CD4-positive, alpha-beta memory T cell (primary cell): ENCODE measurements around the gene CDK10. TPM values are rescaled to one million over a fixed set of nuclear protein-coding genes. Genes with fewer than 3 reads are reported as not detected.

Source experiments
- polyA plus RNA-seq, 2 donors: library from polyadenylated mRNA; unstranded; fragments of 300-500 nt; fragmentation: Illumina TruSeq; gene quantifications; one replicate each; pipeline ENCODE4 v1.2.3, GENCODE V29; 2021
- total RNA-seq, 2 experiments: library from RNA; stranded (reverse); gene quantifications; one replicate each; pipeline ENCODE4 v1.2.3, GENCODE V29; 2021

CDK10 gene
- total and polyA plus RNA-seq, 4 experiments from 2014 or later: 24.8 to 140 (median 83.9) TPM

Other genes with a start within 250 kb of the CDK10 start
- gene ANKRD11, start 196.1 kb upstream of the CDK10 start, total RNA-seq: 100 to 1,000 TPM; 229 to 246 TPM
- 10 to 100 TPM in 1 of 2 donors, 1 to 10 TPM in 1; 3.9 to 49.7 TPM for gene ANKRD11, start 196.1 kb upstream of the CDK10 start, polyA plus RNA-seq
- 100 to 1,000 TPM; 157 to 160 TPM for gene SPG7, start 178.3 kb upstream of the CDK10 start, total RNA-seq
- 10 to 100 TPM; 46.4 to 48.5 TPM for gene SPG7, start 178.3 kb upstream of the CDK10 start, polyA plus RNA-seq
- gene RPL13, start 126.0 kb upstream of the CDK10 start, total RNA-seq: 1,000 to 10,000 TPM; 4,825 to 5,043 TPM
- gene RPL13, start 126.0 kb upstream of the CDK10 start, polyA plus RNA-seq: 1,000 to 10,000 TPM; 4,119 to 5,642 TPM
- 1 to 10 TPM; 4.0 to 7.3 TPM for gene CPNE7, start 110.9 kb upstream of the CDK10 start, total RNA-seq
- 1 to 10 TPM; 2.3 to 5.7 TPM for gene CPNE7, start 110.9 kb upstream of the CDK10 start, polyA plus RNA-seq
- gene DPEP1, start 73.0 kb upstream of the CDK10 start, total RNA-seq: not detected
- not detected for gene DPEP1, start 73.0 kb upstream of the CDK10 start, polyA plus RNA-seq
- gene CHMP1A, start 29.0 kb upstream of the CDK10 start, total RNA-seq: 10 to 100 TPM; 77.3 to 88.9 TPM
- gene CHMP1A, start 29.0 kb upstream of the CDK10 start, polyA plus RNA-seq: 10 to 100 TPM; 66.5 to 83.9 TPM
- 10 to 100 TPM in 1 of 2 experiments, 1 to 10 TPM in 1; 8.6 to 10.5 TPM for gene SPATA33, start 28.9 kb upstream of the CDK10 start, total RNA-seq
- gene SPATA33, start 28.9 kb upstream of the CDK10 start, polyA plus RNA-seq: 1 to 10 TPM; 2.5 to 5.7 TPM
- 10 to 100 TPM; 12.7 to 13.1 TPM for gene SPATA2L, start 15.0 kb downstream of the CDK10 start, total RNA-seq
- gene SPATA2L, start 15.0 kb downstream of the CDK10 start, polyA plus RNA-seq: 10 to 100 TPM in 1 of 2 donors, 1 to 10 TPM in 1; 5.4 to 13.0 TPM
- gene VPS9D1, start 34.2 kb downstream of the CDK10 start, total RNA-seq: 10 to 100 TPM; 13.0 to 13.6 TPM
- 1 to 10 TPM in 1 of 2 donors, under 1 TPM in 1; 0.48 to 1.0 TPM for gene VPS9D1, start 34.2 kb downstream of the CDK10 start, polyA plus RNA-seq
- 100 to 1,000 TPM; 141 to 143 TPM for gene ZNF276, start 34.8 kb downstream of the CDK10 start, total RNA-seq
- 10 to 100 TPM in 1 of 2 donors, 1 to 10 TPM in 1; 9.5 to 53.7 TPM for gene ZNF276, start 34.8 kb downstream of the CDK10 start, polyA plus RNA-seq
- gene FANCA, start 130.0 kb downstream of the CDK10 start, total RNA-seq: 10 to 100 TPM in 1 of 2 experiments, 1 to 10 TPM in 1; 9.6 to 10.1 TPM
- 1 to 10 TPM; 4.6 to 8.1 TPM for gene FANCA, start 130.0 kb downstream of the CDK10 start, polyA plus RNA-seq
- gene SPIRE2, start 141.8 kb downstream of the CDK10 start, total RNA-seq: 1 to 10 TPM; 3.0 to 3.3 TPM
- under 1 TPM in 1 of 2 donors, not detected in 1; 0.71 TPM for gene SPIRE2, start 141.8 kb downstream of the CDK10 start, polyA plus RNA-seq
- gene TCF25, start 186.9 kb downstream of the CDK10 start, total RNA-seq: 100 to 1,000 TPM; 283 to 308 TPM
- 100 to 1,000 TPM in 1 of 2 donors, 10 to 100 TPM in 1; 86.4 to 108 TPM for gene TCF25, start 186.9 kb downstream of the CDK10 start, polyA plus RNA-seq
- 10 to 100 TPM; 12.6 to 13.5 TPM for gene MC1R, start 232.2 kb downstream of the CDK10 start, total RNA-seq
- gene MC1R, start 232.2 kb downstream of the CDK10 start, polyA plus RNA-seq: under 1 TPM in 1 of 2 donors, not detected in 1; 0.22 TPM
- under 1 TPM in 1 of 2 experiments, not detected in 1; 0.73 TPM for gene TUBB3, start 236.7 kb downstream of the CDK10 start, total RNA-seq
- gene TUBB3, start 236.7 kb downstream of the CDK10 start, polyA plus RNA-seq: not detected